WERI-Rb-1 (cell line): ENCODE measurements around the gene C22orf23.

ENCODE experiments used
- DNase-seq: peaks from one replicate; pipeline ENCODE4 v3.0.0-alpha.2; 2020
- H3K27ac ChIP-seq: fragments of 250-450 bp; sonication (Bioruptor Pico); 2 replicates; pipeline ENCODE4 v1.5.1; 2020; ENCODE audit warnings: mild to moderate bottlenecking, moderate library complexity
- H3K27me3 ChIP-seq: fragments of 250-450 bp; sonication (Bioruptor Pico); 2 replicates; pipeline ENCODE4 v1.5.1; 2021; ENCODE audit warnings: mild to moderate bottlenecking, low read depth, moderate library complexity; ENCODE audit not compliant: insufficient read depth, severe bottlenecking
- H3K36me3 ChIP-seq: fragments of 250-450 bp; sonication (Bioruptor Pico); 2 replicates; pipeline ENCODE4 v1.5.1; 2020; ENCODE audit warnings: mild to moderate bottlenecking, moderate library complexity
- H3K4me3 ChIP-seq: 2 replicates; pipeline ENCODE4 v1.5.1; 2011; ENCODE audit warnings: low read depth, mild to moderate bottlenecking, control low read depth, low read length
- H3K9me3 ChIP-seq: fragments of 250-450 bp; sonication (Bioruptor Pico); 2 replicates; pipeline ENCODE4 v1.5.1; 2021; ENCODE audit warnings: mild to moderate bottlenecking, moderate library complexity; ENCODE audit not compliant: severe bottlenecking
- TF ChIP-seq, protein P1 (sequence below): IDR thresholded peaks from 2 replicates; pipeline ENCODE4 v1.5.1; 2011; ENCODE audit warnings: low read depth, mild to moderate bottlenecking, control low read depth, inconsistent platforms, low read length

C22orf23 gene

DNA sequence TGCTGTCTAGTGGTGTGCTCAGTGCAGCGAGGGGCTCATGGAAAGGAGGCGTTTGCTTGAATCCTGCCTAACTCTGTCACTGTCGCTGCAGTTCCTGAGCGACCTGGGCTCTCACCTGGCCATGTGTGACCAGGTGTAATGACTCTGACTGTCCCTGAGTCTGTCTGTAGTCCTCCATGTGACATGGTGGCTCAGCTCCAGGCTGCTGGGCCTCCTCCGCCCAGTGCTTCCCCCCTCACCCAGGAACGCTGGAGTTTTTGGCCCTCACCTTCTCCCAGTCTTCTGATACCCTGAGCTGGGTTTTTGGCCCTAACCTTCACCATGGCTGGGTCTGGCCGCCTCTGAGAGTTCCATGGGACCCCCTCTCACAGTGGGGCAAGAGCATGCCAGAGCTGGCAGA, 27.0 kb downstream of the C22orf23 start:
- DNase-seq = no peak

DNA sequence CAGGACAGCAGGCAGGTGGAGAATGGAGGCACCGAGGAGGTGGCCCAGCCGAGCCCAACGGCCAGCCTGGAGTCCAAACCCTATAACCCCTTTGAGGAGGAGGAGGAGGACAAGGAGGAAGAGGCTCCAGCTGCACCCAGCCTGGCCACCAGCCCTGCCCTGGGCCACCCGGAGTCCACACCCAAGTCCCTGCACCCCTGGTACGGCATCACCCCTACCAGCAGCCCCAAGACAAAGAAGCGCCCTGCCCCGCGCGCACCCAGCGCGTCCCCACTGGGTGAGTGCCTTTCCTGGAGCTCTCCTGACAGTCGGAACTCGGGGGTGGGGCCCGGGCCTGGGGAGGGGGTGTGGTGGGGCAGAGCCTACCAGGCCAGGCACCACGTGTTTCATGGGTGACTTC, 27.6 kb downstream of the C22orf23 start:
- H3K27ac ChIP-seq = no peak overlapping the region
- peaks cover 22% of the 10 kb centered on the region for H3K36me3 ChIP-seq
- TF ChIP-seq, protein P1, sequence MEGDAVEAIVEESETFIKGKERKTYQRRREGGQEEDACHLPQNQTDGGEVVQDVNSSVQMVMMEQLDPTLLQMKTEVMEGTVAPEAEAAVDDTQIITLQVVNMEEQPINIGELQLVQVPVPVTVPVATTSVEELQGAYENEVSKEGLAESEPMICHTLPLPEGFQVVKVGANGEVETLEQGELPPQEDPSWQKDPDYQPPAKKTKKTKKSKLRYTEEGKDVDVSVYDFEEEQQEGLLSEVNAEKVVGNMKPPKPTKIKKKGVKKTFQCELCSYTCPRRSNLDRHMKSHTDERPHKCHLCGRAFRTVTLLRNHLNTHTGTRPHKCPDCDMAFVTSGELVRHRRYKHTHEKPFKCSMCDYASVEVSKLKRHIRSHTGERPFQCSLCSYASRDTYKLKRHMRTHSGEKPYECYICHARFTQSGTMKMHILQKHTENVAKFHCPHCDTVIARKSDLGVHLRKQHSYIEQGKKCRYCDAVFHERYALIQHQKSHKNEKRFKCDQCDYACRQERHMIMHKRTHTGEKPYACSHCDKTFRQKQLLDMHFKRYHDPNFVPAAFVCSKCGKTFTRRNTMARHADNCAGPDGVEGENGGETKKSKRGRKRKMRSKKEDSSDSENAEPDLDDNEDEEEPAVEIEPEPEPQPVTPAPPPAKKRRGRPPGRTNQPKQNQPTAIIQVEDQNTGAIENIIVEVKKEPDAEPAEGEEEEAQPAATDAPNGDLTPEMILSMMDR = no peak
- H3K27me3 ChIP-seq = no peaks in the 10 kb centered on the region
- no peak for DNase-seq
- no peaks in the 10 kb centered on the region for H3K9me3 ChIP-seq
- H3K4me3 ChIP-seq = no peak overlapping the region

More for the DNA sequence above, 27.0 kb downstream of the C22orf23 start:
- TF ChIP-seq, protein P1 = no peak
- Histone ChIP-seq H3K27me3 (no peaks in the 10 kb centered on the region), H3K36me3 (peaks cover 22% of the 10 kb centered on the region), H3K9me3 (no peaks in the 10 kb centered on the region), H3K4me3 (no peak overlapping the region), H3K27ac (no peak overlapping the region)

DNA sequence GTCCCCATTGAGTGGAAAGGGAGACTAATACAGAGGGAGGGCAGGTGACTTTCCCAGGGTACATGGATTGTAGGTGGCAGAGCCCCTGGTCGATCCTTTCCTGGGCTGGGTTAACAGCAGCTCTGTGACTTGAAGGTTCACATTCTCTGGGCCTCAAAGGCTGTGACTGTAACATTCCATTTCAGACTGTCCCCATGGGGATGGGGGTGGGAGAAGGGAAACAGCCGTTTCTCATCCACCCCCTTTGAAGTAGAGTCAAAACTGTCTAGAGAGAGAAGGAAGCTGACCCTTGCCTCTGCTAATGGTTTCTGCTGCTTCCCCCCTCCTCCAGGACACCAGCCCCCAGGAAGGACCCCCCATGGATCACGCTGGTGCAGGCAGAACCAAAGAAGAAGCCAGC, 28.1 kb downstream of the C22orf23 start:
- Histone ChIP-seq H3K27ac (no peak overlapping the region), H3K9me3 (no peaks in the 10 kb centered on the region), H3K36me3 (peaks cover 22% of the 10 kb centered on the region), H3K4me3 (no peak overlapping the region), H3K27me3 (no peaks in the 10 kb centered on the region)
- no peak for DNase-seq
- TF ChIP-seq, protein P1 = no peak

DNA sequence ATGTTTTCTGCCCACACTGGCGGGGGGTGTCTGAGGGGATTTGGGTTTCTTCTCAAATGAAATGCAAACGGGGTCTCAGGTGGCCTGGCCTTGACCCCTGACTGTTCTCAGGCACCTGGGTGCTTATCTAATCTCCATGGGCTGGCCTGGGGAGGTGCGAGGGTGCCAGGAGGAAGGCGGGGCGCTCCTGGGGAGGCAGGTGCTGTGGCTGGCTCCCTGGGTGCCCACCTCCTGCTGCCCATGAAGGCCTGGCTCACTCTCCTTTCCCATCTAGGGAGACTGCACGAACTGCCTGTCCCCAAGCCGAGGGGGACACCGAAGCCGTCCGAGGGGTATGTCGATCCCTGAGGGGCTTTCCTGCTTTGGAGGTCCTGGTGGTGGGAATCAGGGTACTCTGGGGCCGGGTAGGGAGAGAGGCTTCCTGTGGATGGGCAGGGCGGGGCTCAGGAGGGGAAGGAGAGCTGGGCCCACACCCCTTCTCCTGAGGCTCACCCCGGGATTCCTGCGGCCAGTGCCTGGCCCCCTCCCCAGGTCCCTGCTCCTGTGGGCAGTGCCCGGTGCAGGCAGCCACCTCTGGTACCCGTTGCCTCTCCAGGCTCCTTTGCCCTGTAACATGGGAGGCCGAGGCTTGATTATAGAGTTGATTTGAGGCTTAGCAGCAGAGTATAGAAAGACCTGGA, 28.9 kb downstream of the C22orf23 start:
- no peak overlapping the region for H3K4me3 ChIP-seq
- H3K27me3 ChIP-seq = no peaks in the 10 kb centered on the region
- TF ChIP-seq, protein P1 = no peak
- peaks cover 22% of the 10 kb centered on the region for H3K36me3 ChIP-seq
- H3K27ac ChIP-seq = no peak overlapping the region
- DNase-seq = no peak
- H3K9me3 ChIP-seq = no peaks in the 10 kb centered on the region

DNA sequence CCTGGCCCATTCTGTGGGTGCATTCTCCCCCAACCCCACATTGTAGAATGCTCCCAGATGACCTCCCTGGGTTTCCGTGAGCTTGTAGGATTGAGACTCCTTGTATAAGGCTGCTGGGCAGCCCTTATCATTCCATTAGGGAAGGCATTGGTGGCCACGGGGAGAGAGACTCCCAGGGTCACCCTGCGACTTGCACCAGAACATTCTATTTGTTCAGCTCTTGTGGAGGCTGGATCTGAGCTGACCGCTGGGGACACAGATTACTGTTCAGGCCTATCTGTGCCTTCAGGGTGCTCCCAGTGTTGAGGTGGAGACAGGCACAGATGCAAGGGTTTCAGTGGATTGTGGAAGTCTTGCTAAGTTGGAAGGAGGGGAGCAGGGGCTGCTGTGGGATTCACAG, 29.5 kb downstream of the C22orf23 start:
- TF ChIP-seq, protein P1 = no peak
- no peaks in the 10 kb centered on the region for H3K9me3 ChIP-seq
- peaks cover 25% of the 10 kb centered on the region for H3K36me3 ChIP-seq
- H3K4me3 ChIP-seq = no peak overlapping the region
- H3K27ac ChIP-seq = no peak overlapping the region
- no peak for DNase-seq
- no peaks in the 10 kb centered on the region for H3K27me3 ChIP-seq

DNA sequence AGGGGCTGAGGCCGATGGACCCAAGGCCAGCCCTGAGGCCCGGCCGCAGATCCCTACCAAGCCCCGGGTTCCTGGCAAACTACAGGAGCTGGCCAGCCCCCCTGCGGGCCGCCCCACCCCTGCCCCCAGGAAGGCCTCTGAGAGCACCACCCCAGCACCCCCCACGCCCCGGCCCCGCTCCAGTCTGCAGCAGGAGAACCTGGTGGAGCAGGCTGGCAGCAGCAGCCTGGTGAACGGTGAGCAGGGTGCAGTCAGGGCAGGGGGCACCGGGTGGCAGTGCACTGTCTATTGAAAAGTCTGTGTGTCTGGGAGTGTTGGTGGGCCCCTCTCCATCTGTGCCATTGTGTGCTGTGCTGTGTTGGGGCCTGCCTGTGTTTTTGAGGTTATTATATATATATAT, 31.2 kb downstream of the C22orf23 start:
- DNase-seq = no peak
- no peak overlapping the region for H3K27ac ChIP-seq
- H3K4me3 ChIP-seq = no peak overlapping the region
- TF ChIP-seq, protein P1 = no peak
- H3K27me3 ChIP-seq = no peaks in the 10 kb centered on the region
- H3K36me3 ChIP-seq = peaks cover 18% of the 10 kb centered on the region
- no peaks in the 10 kb centered on the region for H3K9me3 ChIP-seq
